Muscle layer of colon (tissue), 2 donors: ENCODE results near the gene SEZ6L2.
"Not testable (repeated sequence)": the region's sequence is repeated elsewhere in the genome, so short reads cannot be mapped to it uniquely, and the experiment has no call there.

Experiments
- H3K27ac ChIP-seq: one replicate; pipeline ENCODE4 v1.7.0; 2013; ENCODE audit warnings: low read depth, mild to moderate bottlenecking, low read length, moderate library complexity
- H3K27me3 ChIP-seq, 2 donors: one replicate each; pipeline ENCODE4 v1.7.0; 2013; ENCODE audit warnings: low read length in 2 of 2, mild to moderate bottlenecking in 2 of 2; ENCODE audit not compliant: insufficient read depth in 2 of 2, control insufficient read depth in 1 of 2
- H3K36me3 ChIP-seq: one replicate; pipeline ENCODE4 v1.7.0; 2013; ENCODE audit warnings: mild to moderate bottlenecking, low read length; ENCODE audit not compliant: insufficient read depth
- H3K4me1 ChIP-seq: one replicate; pipeline ENCODE4 v1.7.0; 2013; ENCODE audit warnings: mild to moderate bottlenecking, low read length; ENCODE audit not compliant: insufficient read depth
- H3K4me3 ChIP-seq, 2 donors: one replicate each; pipeline ENCODE4 v1.7.0; 2013; ENCODE audit warnings: low read length in 2 of 2, low read depth in 1 of 2, mild to moderate bottlenecking in 1 of 2, moderate library complexity in 1 of 2
- H3K9ac ChIP-seq: one replicate; pipeline ENCODE4 v1.7.0; 2013; ENCODE audit warnings: low read length
- H3K9me3 ChIP-seq: one replicate; pipeline ENCODE4 v1.7.0; 2013; ENCODE audit warnings: mild to moderate bottlenecking, low read length
- donor health status: abdominal sarcoma.
- donor health status: Adenocarcinoma of cecum.

The SEZ6L2 gene

DNA sequence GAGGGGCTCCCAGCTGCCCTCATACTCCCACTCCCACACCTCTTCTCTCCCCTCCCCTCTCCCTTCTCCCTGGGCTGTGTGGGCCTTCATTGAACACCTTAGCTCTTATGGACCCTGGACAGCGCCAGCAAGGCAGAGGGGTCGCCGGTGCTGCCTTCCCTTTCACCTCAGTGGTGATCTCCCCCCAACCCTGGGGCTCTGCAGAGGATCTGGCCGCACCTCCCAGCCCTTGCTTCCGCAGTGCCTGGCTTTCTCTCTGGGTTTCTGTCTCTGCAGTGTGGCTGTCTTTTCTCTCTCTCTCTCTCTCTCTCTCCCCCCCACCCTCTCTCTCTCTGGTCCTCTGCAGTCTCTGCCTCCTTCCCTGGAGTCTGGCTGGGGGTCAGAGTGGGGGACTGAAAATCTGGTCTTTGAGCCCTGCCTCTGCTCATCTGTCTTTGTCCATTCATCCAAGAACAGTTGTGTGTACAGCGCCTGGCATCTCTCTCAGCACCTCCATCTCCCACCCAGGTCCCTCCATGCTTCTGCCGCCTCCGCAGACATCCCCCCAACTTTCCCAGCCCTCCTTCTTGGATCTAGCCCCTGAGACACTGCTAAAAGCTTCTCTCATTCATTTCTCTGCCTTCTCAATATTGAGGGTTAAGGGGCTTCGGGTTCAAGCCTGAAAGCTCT is 1.1 kb downstream of the SEZ6L2 start:
- Histone ChIP-seq H3K9ac (no peak overlapping the region), H3K27ac (no peak overlapping the region), H3K9me3 (no peaks in the 10 kb centered on the region), H3K27me3 (peaks cover 17 to 41% of the 10 kb centered on the region in 2 donors), H3K4me1 (peaks cover 4% of the 10 kb centered on the region), H3K36me3 (no peaks in the 10 kb centered on the region), H3K4me3 (no peak overlapping the region)

DNA sequence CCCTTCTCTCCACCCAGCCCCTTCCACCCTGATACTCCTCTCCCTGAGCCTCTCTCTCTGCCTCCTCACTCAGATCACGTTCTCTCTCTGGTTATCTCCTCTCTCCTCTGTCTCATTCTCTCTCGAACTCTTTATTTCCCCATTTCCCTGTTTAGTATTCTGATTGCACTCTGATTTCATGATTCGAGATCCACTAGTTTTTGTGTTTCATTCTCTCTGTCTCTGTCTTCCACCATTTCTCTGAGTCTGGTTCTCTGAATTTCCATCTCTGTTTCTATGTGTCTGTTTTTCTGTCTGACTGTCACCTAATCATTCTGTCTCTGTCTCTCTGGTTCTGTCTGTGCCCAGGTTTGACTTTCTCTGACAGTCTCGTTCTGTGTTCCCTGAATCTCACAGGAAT is 2.0 kb downstream of the SEZ6L2 start:
- Histone ChIP-seq H3K9ac (no peak overlapping the region), H3K4me3 (no peak overlapping the region), H3K27me3 (peaks cover 17 to 41% of the 10 kb centered on the region in 2 donors)

DNA sequence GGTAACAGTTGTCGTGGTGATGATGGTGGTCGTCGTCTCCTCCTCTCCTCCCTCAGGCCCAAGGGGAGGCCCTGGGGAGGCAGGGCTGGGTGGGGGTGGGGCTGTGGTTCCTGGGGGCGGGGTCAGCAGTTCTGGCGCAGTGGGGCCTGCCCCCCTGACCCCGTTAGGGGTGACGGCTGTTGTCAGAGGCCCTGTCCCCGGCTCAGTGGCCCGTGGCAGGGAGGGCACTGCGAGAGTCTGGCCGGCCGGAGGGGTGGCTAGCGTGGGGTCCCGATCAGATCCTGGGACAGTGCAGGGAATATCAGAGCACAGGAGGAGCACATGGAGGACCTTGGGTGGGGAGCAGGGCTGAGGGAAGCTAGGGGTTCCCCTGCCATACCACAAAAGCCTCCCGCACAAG is 2.5 kb downstream of the SEZ6L2 start:
- no peaks in the 10 kb centered on the region for H3K9me3 ChIP-seq
- H3K36me3 ChIP-seq = no peaks in the 10 kb centered on the region
- H3K4me3 ChIP-seq = no peak overlapping the region
- no peak overlapping the region for H3K9ac ChIP-seq
- H3K27ac ChIP-seq = no peak overlapping the region
- peaks cover 4% of the 10 kb centered on the region for H3K4me1 ChIP-seq
- H3K27me3 ChIP-seq = peaks cover 17 to 41% of the 10 kb centered on the region in 2 donors

More for the DNA sequence above, 2.0 kb downstream of the SEZ6L2 start:
- Histone ChIP-seq H3K9me3 (no peaks in the 10 kb centered on the region), H3K4me1 (peaks cover 4% of the 10 kb centered on the region), H3K27ac (no peak overlapping the region), H3K36me3 (no peaks in the 10 kb centered on the region)

DNA sequence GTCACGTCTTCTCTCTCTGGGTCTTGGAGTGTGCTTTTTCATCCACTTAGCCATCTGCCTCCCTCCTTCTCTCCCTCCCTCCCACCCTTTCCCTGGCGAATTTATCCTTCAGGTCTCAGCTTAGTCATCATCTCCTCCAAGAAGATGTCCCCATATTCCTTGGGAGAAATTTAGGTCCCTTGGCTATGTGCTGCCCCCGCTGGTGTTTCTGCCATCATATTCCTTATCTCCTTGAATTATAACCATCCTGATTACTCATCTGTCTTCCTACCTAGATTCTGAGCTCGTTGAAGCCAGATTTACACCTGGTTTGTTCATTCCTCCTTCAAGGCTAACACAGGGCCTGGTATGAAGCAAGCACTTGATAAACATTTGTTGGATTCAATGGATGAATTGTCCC is 5.0 kb downstream of the SEZ6L2 start:
- no peaks in the 10 kb centered on the region for H3K36me3 ChIP-seq
- no peak overlapping the region for H3K27ac ChIP-seq
- H3K9me3 ChIP-seq = no peaks in the 10 kb centered on the region
- no peak overlapping the region for H3K9ac ChIP-seq
- no peak overlapping the region for H3K4me3 ChIP-seq
- H3K27me3 ChIP-seq = peaks cover 17 to 30% of the 10 kb centered on the region in 2 donors
- H3K4me1 ChIP-seq = no peaks in the 10 kb centered on the region

DNA sequence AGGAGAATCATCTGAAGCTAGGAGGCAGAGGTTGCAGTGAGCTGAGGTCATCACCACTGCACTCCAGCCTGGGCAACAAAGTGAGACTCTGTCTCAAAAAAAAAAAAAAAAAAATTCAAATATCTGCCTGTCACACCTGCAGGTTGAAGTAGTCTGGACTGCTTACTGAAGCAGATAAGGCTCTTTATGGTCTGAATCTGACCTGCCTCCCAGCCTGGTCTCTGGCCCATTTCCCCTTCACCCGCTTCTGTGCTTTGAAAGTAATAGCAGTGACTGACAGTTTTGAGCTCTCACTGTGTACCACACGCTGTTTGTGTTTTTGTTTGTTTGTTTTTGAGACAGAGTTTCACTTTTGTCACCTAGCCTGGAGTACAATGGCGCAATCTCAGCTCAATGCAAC is 5.8 kb downstream of the SEZ6L2 start:
- Histone ChIP-seq H3K27me3 (peaks cover 13 to 22% of the 10 kb centered on the region in 2 donors), H3K4me1 (no peaks in the 10 kb centered on the region), H3K27ac (no peak overlapping the region), H3K9ac (no peak overlapping the region), H3K4me3 (no peak overlapping the region), H3K36me3 (no peaks in the 10 kb centered on the region), H3K9me3 (no peaks in the 10 kb centered on the region)

DNA sequence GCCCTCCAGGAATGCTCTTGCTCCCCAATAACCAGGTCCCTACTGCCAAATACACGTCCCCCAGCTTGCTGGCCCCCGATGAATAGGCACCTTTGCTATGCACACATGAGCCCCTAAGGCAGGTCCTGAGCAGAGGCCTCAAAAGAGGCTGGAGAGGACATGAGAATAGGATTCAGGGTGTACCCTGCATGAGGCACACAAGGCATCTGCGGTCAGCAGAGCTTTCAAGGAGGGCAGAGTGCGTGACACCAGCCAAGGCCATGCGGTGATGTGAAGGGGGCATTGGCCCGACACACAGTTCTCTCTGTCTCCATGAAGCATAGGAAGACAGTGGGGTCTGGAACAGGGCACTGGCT is 6.9 kb downstream of the SEZ6L2 start:
- Histone ChIP-seq H3K4me1 (no peaks in the 10 kb centered on the region), H3K27ac (no peak overlapping the region), H3K4me3 (no peak overlapping the region), H3K9me3 (no peaks in the 10 kb centered on the region), H3K27me3 (peaks cover 2 to 11% of the 10 kb centered on the region in 2 donors), H3K9ac (no peak overlapping the region), H3K36me3 (no peaks in the 10 kb centered on the region)

DNA sequence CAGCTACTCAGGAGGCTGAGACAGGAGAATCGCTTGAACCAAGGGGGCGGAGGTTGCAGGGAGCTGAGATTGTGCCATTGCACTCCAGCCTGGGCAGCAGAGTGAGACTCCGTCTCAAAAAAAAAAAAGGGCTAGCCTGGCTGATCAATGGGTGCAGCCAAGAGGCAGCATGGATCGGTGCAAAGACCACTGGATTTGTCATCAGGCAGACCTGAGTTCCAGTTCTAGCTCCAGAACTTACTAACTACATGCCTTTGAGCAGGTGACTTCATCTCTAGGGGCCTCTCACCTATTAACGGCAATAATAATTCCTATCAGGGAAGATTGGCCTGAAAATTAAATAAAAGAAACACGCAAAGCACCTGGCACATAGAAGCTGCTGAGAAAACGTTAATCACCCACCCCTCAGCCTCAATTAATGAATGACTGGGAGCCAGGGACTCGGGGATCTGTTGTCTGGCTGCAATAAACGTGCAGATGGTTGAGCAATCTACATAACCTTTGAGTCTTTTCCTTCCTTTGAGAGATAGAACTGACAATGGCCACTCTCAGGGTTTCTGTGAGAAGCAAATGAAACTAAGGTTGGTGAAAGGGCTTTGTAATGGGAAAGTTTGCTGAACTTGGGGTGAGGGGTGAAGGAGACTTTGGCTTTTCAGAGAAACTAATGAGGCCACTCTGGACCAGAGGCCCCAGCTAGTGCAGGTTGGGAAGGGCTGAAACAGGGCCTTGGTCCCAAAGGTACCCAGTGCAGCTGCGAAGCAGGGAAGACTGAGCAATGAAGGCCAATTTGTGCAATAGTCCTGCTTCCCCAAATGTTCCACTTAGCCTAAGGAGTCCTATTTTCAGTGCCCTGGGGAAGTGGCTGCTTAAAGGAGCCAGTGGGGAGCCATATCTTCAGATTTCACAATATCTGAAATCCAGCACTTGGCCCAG is 7.6 kb downstream of the SEZ6L2 start:
- Histone ChIP-seq H3K9me3 (no peaks in the 10 kb centered on the region), H3K36me3 (no peaks in the 10 kb centered on the region)

DNA sequence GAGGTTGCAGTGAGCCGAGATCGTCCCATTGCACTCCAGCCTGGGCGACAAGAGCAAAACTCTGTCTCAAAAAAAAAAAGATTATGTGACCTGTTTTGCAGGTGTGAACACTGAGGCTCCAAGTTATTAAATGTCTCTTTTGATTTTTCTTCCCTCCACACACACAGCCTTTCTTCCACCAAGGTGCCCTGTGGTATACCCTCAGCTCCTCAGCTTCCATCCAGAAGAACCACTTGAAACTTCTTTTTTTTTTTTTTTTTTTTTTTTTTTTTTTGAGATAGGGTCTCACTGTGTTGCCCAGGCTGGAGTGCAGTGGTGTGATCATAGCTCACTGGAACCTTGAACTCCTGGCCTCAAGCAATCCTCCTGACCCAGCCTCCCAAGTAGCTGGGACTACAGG is 10.0 kb downstream of the SEZ6L2 start:
- H3K4me3 ChIP-seq, H3K9me3 ChIP-seq, H3K9ac ChIP-seq, H3K27ac ChIP-seq, H3K4me1 ChIP-seq, H3K36me3 ChIP-seq, H3K27me3 ChIP-seq: not testable (repeated sequence)

More for the DNA sequence above, 7.6 kb downstream of the SEZ6L2 start:
- Histone ChIP-seq H3K27ac (no peak overlapping the region), H3K4me1 (no peaks in the 10 kb centered on the region), H3K9ac (no peak overlapping the region), H3K4me3 (no peak overlapping the region), H3K27me3 (peaks cover 0 to 4% of the 10 kb centered on the region in 2 donors)

DNA sequence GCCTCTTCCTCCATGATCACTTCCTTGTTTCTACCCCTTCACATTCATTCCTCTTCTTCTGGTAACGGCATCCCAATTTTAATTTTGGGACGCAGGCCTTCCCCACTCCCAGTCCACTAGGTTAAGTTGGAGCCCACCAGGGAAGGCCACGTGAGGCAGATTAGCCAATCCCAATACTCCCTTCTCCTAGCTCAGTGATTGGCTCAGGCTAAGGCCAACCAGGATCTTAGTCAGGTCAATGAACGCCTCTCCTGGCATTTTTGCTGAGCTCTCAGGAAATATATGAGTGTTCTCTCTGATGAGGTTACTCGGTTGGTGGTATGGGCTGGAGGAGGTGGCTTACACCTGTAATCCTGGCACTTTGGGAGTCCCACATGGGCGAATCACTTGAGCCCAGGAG is 15.4 kb downstream of the SEZ6L2 start:
- no peaks in the 10 kb centered on the region for H3K9me3 ChIP-seq
- H3K4me1 ChIP-seq = no peaks in the 10 kb centered on the region
- H3K9ac ChIP-seq = no peak overlapping the region
- H3K36me3 ChIP-seq = no peaks in the 10 kb centered on the region
- H3K27me3 ChIP-seq = peaks cover 0 to 6% of the 10 kb centered on the region in 2 donors
- no peak overlapping the region for H3K27ac ChIP-seq
- no peak overlapping the region for H3K4me3 ChIP-seq

DNA sequence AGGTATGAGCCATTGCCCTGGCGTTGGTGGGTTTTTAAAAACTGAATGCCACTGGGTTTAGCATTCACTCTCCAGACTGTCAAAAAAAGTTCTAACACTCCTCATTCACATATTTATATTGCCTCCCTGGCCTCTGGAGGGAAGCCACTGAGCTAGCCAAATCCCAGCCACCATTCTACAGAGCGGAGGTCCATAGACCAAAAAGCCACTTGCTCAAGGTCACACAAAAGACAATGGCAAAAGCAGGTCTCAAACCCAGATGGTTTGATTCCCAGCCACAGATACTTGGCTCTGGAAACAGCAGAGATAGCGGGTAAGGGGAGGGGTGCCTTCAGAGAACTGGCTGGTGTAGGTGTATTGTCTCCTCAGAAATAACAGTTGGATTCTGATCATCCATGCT is 18.3 kb downstream of the SEZ6L2 start:
- Histone ChIP-seq H3K4me1 (no peaks in the 10 kb centered on the region), H3K4me3 (no peak overlapping the region), H3K27ac (no peak overlapping the region), H3K36me3 (no peaks in the 10 kb centered on the region), H3K9me3 (peaks cover 5% of the 10 kb centered on the region), H3K9ac (no peak overlapping the region), H3K27me3 (peaks cover 22 to 26% of the 10 kb centered on the region in 2 donors)

DNA sequence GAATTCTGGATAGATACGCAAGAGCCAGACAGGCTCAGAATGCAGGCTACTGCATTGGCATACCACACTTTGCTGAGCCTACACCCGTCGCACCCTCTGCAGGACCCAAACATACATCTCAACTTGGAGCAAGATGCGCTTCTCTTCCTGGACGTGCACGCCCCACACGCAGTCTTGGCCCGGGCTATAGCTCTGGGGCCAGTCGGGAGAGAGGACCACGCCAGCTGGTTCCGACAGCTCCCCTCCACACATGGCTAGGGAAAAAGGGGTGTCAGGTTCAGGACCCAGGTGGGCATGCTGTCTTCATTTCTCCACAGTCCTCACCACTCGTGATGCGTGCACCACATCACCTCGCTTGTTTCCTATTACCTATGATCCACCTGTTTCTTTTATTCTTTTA is 21.2 kb downstream of the SEZ6L2 start:
- Histone ChIP-seq H3K27me3 (peaks cover 25 to 28% of the 10 kb centered on the region in 2 donors), H3K27ac (no peak overlapping the region), H3K36me3 (no peaks in the 10 kb centered on the region), H3K9me3 (peaks cover 5% of the 10 kb centered on the region), H3K9ac (no peak overlapping the region), H3K4me3 (no peak overlapping the region), H3K4me1 (no peaks in the 10 kb centered on the region)
